HepG2 (cell line): ENCODE data around the gene KIZ. TPM values are rescaled to one million over a fixed set of nuclear protein-coding genes. Genes with fewer than 3 reads are reported as not detected.
A peak's percentile ranks its signal among the peaks of the same experiment; 100 is the strongest.

ENCODE experiments used
- FOXA3 ChIP-seq: IDR thresholded peaks from 2 replicates; pipeline ENCODE4 v1.6.1; 2016; ENCODE audit warnings: missing genetic modification reagents, missing compliant biosample characterization
- KDM5B ChIP-seq: sonication (generic); formaldehyde crosslinking; IDR thresholded peaks from 2 replicates; pipeline ENCODE4 v1.4.0; 2020; ENCODE audit warnings: missing genetic modification reagents, mild to moderate bottlenecking, borderline replicate concordance
- MAF1 ChIP-seq: sonication (generic); formaldehyde crosslinking; IDR thresholded peaks from 2 replicates; pipeline ENCODE4 v1.5.0; 2020; ENCODE audit warnings: missing genetic modification reagents, borderline replicate concordance
- MEIS2 ChIP-seq: sonication (generic); formaldehyde crosslinking; IDR thresholded peaks from 2 replicates; pipeline ENCODE4 v1.9.0; 2021; ENCODE audit warnings: mild to moderate bottlenecking, missing genetic modification reagents
- MXI1 ChIP-seq: IDR thresholded peaks from 3 replicates; pipeline ENCODE4 v1.6.1; 2012; ENCODE audit warnings: low read depth, low read length, inconsistent platforms, borderline replicate concordance
- POLR2AphosphoS5 ChIP-seq: IDR thresholded peaks from 2 replicates; pipeline ENCODE4 v1.6.1; 2012; ENCODE audit warnings: low read depth, low read length
- REL ChIP-seq: sonication (generic); formaldehyde crosslinking; conservative IDR thresholded peaks from 2 replicates; pipeline ENCODE4 v1.8.0; 2022; ENCODE audit warnings: mild to moderate bottlenecking, missing genetic modification reagents, moderate library complexity
- TEAD3 ChIP-seq: optimal IDR thresholded peaks from 2 replicates; pipeline ENCODE3; 2016; ENCODE audit warnings: borderline replicate concordance
- ZBTB7B ChIP-seq: sonication (generic); formaldehyde crosslinking; IDR thresholded peaks from 2 replicates; pipeline ENCODE4 v1.4.0; 2020; ENCODE audit warnings: missing genetic modification reagents
- ZFP82 ChIP-seq: sonication (generic); formaldehyde crosslinking; IDR thresholded peaks from 2 replicates; pipeline ENCODE4 v1.5.1; 2020; ENCODE audit warnings: mild to moderate bottlenecking, missing genetic modification reagents, borderline replicate concordance
- ZNF160 ChIP-seq: sonication (generic); formaldehyde crosslinking; IDR thresholded peaks from 2 replicates; pipeline ENCODE4 v1.8.0; 2022; ENCODE audit warnings: mild to moderate bottlenecking, inconsistent platforms, missing genetic modification reagents
- ZNF552 ChIP-seq: sonication (generic); formaldehyde crosslinking; IDR thresholded peaks from 2 replicates; pipeline ENCODE4 v1.9.0; 2022; ENCODE audit warnings: missing genetic modification reagents, mild to moderate bottlenecking, borderline replicate concordance
- ZNF615 ChIP-seq: sonication (generic); formaldehyde crosslinking; IDR thresholded peaks from 2 replicates; pipeline ENCODE4 v1.5.0; 2020; ENCODE audit warnings: mild to moderate bottlenecking, missing genetic modification reagents, borderline replicate concordance
- ZNF674 ChIP-seq: sonication (generic); formaldehyde crosslinking; IDR thresholded peaks from 2 replicates; pipeline ENCODE4 v1.5.0; 2020; ENCODE audit warnings: low read depth, mild to moderate bottlenecking, missing genetic modification reagents
- ZNF850 ChIP-seq: sonication (generic); formaldehyde crosslinking; conservative IDR thresholded peaks from 2 replicates; pipeline ENCODE4 v1.9.0; 2021; ENCODE audit warnings: mild to moderate bottlenecking, missing genetic modification reagents
- polyA plus RNA-seq, 8 experiments: library from polyadenylated mRNA; depleted of rRNA in 3 of 8; stranded (reverse) in 7 of 8; unstranded in 1 of 8; fragments of >200 nt; fragmentation: Illumina TruSeq in 4 of 8; extraction: Trizol in 4 of 8; gene quantifications; 2 replicates each; pipeline versions ENCODE4 v1.2.1 to v1.2.3, GENCODE V29; 2011 to 2016; ENCODE audit warnings: low read depth in 4 of 8, missing spikeins in 1 of 8, mixed read lengths in 1 of 8; ENCODE audit not compliant: insufficient read depth in 1 of 8
- total RNA-seq, 5 experiments: library from RNA; depleted of rRNA; stranded (reverse); fragments of >200 nt; fragmentation: Illumina TruSeq; extraction: Trizol; gene quantifications; 2 replicates each; pipeline ENCODE4 v1.2.3, GENCODE V29; 2016; ENCODE audit warnings: low read depth in 1 of 5
- TF ChIP-seq, protein P1 (sequence below), 2 experiments: fragments of 450-650 bp in 1 of 2; sonication (generic) in 1 of 2; formaldehyde crosslinking; IDR thresholded peaks; 2 replicates each; pipeline versions ENCODE4 v1.5.0 to v1.8.0; 2020 to 2022; ENCODE audit warnings: mild to moderate bottlenecking in 1 of 2, missing genetic modification reagents in 1 of 2
- TF ChIP-seq, protein P2 (sequence below): sonication (generic); formaldehyde crosslinking; IDR thresholded peaks from 2 replicates; pipeline ENCODE4 v1.5.0; 2020; ENCODE audit warnings: missing genetic modification reagents, mild to moderate bottlenecking, borderline replicate concordance
- TF ChIP-seq, protein P3 (sequence below), 2 experiments: sonication (generic) in 1 of 2; formaldehyde crosslinking in 1 of 2; IDR thresholded peaks; 2 replicates each; pipeline versions ENCODE4 v1.4.0 to v1.6.1; 2016 to 2020; ENCODE audit warnings: borderline replicate concordance in 1 of 2, low read depth in 1 of 2, mild to moderate bottlenecking in 1 of 2, missing genetic modification reagents in 1 of 2
- TF ChIP-seq, protein P4 (sequence below): IDR thresholded peaks from 2 replicates; pipeline ENCODE4 v1.6.1; 2016; ENCODE audit warnings: low read depth, control low read depth
- TF ChIP-seq, protein P5 (sequence below): IDR thresholded peaks from 2 replicates; pipeline ENCODE4 v1.6.1; 2016; ENCODE audit warnings: missing compliant biosample characterization, missing genetic modification reagents, borderline replicate concordance

Gene KIZ
- total and polyA plus RNA-seq, 2 of the 13 experiments (the other 11 are each of a cell fraction or from before 2014, with no cell fraction given) = 46.3 to 114 TPM

DNA sequence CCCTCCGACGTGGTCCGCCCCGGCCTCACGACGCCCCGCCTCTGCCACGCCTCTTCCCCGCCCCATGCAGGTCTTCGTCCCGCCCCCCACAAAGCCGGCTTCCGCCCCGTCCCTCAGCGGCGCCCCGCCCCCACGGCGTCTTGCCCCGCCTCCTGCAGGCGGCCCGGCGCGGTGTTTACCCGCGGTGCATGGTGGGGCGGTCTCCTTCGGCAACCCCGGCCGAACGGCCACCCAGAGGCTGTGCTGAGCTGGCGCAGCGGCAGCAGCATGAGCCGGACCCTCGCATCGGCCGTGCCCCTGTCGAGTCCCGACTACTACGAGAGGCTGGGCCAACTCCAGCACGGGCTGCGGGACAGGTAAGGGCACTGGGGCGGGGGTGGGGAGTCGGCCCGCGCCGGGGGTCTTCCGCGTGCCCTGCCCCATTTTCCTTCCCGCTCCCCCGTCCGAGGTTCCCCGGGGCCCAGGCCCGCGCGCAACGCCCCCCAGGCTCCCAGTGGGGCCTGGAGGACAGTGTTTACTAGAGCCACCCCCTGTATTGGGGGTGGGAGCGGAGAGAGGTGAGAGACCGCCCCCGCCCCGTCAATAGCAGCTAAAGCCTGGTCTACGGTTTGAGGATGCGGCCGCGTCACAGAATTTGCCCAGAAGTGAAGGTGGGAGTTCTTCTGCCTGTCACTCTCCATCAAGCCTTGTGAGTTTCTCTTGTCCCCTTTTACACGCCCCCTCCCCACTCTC is at the start of gene KIZ (continued):
- TF ChIP-seq, protein P1, sequence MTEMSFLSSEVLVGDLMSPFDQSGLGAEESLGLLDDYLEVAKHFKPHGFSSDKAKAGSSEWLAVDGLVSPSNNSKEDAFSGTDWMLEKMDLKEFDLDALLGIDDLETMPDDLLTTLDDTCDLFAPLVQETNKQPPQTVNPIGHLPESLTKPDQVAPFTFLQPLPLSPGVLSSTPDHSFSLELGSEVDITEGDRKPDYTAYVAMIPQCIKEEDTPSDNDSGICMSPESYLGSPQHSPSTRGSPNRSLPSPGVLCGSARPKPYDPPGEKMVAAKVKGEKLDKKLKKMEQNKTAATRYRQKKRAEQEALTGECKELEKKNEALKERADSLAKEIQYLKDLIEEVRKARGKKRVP (CRISPR knock-in tag; IDR thresholded peaks at IDR 0.05) = peak in 1 of 2 experiments; percentile 83; a peak in 2 of 4 replicates
- TF ChIP-seq ZNF615 (CRISPR knock-in tag) = no peak
- TF ChIP-seq ZFP82 = peak; percentile 49; the same call in 1 of the 2 replicates
- peak; percentile 97 for TF ChIP-seq REL
- peak; percentile 96 for TF ChIP-seq POLR2AphosphoS5
- peak; percentile 93 for TF ChIP-seq ZNF674 (CRISPR knock-in tag)
- peak; percentile 92 for TF ChIP-seq KDM5B
- peak; percentile 94 for TF ChIP-seq FOXA3
- TF ChIP-seq ZNF552 = no peak
- TF ChIP-seq TEAD3 (CRISPR knock-in tag) = no peak
- peak; percentile 93 for TF ChIP-seq ZBTB7B
- TF ChIP-seq MAF1 (CRISPR knock-in tag) = peak; percentile 85; the same call in 1 of the 2 replicates
- TF ChIP-seq, protein P2, sequence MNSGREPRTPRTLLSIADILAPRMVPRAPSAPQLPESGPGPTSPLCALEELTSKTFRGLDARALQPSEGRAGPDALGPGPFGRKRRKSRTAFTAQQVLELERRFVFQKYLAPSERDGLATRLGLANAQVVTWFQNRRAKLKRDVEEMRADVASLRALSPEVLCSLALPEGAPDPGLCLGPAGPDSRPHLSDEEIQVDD (CRISPR knock-in tag) = peak; percentile 85; the same call in 1 of the 2 replicates
- TF ChIP-seq ZNF850 (CRISPR knock-in tag) = no peak
- TF ChIP-seq, protein P3, sequence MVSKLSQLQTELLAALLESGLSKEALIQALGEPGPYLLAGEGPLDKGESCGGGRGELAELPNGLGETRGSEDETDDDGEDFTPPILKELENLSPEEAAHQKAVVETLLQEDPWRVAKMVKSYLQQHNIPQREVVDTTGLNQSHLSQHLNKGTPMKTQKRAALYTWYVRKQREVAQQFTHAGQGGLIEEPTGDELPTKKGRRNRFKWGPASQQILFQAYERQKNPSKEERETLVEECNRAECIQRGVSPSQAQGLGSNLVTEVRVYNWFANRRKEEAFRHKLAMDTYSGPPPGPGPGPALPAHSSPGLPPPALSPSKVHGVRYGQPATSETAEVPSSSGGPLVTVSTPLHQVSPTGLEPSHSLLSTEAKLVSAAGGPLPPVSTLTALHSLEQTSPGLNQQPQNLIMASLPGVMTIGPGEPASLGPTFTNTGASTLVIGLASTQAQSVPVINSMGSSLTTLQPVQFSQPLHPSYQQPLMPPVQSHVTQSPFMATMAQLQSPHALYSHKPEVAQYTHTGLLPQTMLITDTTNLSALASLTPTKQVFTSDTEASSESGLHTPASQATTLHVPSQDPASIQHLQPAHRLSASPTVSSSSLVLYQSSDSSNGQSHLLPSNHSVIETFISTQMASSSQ (IDR thresholded peaks at IDR 0.05; ENCODE audit: low read depth) = no peak
- TF ChIP-seq, protein P3 (CRISPR knock-in tag; IDR thresholded peaks at IDR 0.05; ENCODE audit: borderline replicate concordance) = peak; percentile 80
- 0 out of 2 replicates have a peak, but pooled peaks have one; percentile 76 for TF ChIP-seq ZNF160 (CRISPR knock-in tag)
- TF ChIP-seq, protein P4, sequence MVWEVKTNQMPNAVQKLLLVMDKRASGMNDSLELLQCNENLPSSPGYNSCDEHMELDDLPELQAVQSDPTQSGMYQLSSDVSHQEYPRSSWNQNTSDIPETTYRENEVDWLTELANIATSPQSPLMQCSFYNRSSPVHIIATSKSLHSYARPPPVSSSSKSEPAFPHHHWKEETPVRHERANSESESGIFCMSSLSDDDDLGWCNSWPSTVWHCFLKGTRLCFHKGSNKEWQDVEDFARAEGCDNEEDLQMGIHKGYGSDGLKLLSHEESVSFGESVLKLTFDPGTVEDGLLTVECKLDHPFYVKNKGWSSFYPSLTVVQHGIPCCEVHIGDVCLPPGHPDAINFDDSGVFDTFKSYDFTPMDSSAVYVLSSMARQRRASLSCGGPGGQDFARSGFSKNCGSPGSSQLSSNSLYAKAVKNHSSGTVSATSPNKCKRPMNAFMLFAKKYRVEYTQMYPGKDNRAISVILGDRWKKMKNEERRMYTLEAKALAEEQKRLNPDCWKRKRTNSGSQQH (CRISPR knock-in tag) = peak; percentile 45
- peak; percentile 90; the same call in 1 of the 3 replicates for TF ChIP-seq MXI1
- peak; percentile 73 for TF ChIP-seq MEIS2 (CRISPR knock-in tag)
- TF ChIP-seq, protein P5, sequence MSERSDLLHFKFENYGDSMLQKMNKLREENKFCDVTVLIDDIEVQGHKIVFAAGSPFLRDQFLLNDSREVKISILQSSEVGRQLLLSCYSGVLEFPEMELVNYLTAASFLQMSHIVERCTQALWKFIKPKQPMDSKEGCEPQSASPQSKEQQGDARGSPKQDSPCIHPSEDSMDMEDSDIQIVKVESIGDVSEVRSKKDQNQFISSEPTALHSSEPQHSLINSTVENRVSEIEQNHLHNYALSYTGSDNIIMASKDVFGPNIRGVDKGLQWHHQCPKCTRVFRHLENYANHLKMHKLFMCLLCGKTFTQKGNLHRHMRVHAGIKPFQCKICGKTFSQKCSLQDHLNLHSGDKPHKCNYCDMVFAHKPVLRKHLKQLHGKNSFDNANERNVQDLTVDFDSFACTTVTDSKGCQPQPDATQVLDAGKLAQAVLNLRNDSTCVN (CRISPR knock-in tag) = peak; percentile 73
